Measurements from ENCODE around the gene BICDL2.

BICDL2 gene

DNA sequence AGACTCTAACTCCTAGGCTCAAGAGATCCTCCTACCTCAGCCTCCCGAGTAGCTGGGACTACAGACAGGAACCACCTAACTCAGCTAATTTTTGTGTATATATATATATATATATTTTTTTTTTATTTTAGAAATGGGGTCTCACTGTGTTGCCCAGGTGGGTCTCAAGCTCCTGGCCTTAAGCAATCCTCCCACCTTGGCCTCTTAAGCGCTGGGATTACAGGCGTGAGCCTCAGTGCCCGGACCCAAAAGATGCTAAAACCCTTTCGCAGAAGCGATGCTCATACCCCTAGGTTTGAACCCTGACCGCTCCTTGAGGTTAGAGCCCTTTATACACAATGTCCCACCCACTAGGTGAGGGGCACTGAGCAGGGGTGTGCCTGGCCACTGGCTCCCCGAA is 26.2 kb downstream of the BICDL2 start:
- no peak for DNase-seq (ENCODE audit: low spot score)

DNA sequence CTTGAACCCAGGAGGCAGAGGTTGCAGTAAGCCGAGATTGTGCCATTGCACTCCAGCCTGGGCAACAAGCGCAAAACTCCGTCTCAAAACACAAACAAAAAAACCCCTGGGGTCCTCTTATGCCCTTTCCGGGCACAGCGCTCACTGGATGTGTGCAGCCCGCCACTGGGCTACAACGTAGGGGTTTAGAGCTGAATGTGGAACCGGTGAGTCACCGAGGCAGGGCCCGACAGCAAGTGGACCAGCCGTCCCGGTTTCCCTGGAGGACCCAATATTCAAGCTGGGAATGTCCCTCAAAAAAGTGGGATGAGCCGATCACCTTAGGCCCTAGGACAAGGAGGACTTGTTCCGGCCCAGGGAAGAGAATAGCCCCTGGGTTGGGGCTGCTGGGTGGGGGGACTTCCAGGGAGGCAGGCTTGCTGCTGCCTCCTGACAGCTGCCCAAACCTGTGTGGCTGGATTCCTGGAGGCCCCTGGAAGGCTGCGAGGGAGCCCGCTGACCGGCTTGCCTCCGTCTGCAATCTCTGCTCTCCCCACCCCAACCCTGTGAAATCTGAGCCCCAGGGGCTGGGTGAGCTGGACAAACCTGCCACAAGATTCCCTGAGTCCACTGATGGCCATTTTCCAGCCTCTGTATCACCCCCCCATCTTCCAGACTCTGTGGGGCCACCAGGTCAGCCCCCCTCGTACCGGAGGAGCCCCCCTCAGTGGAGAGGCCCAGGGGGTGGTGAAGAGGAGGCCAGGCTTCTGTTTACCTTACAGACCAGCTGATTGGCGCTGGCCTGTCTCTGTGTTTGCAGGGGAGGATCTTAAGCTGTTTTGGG is 27.0 kb downstream of the BICDL2 start:
- no peak for DNase-seq (ENCODE audit: low spot score)

DNA sequence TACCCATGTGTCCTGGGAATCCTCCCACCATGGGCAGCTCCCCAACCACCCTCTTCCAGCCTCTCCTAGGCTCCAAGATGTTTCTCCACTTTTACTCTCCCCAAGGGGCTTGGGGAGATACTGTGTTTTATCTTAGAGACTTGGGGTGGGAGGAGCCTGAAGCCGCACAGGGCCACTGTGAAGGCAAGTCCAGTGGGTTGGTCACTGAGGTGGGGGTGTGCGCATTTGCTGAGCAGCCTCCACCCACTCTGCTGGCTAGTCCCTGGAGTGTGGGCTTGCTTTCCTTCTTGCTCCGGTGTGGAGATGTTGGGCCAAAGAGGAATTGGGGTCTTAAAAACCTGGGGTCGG is 28.1 kb downstream of the BICDL2 start:
- no peak for DNase-seq (ENCODE audit: low spot score)

DNA sequence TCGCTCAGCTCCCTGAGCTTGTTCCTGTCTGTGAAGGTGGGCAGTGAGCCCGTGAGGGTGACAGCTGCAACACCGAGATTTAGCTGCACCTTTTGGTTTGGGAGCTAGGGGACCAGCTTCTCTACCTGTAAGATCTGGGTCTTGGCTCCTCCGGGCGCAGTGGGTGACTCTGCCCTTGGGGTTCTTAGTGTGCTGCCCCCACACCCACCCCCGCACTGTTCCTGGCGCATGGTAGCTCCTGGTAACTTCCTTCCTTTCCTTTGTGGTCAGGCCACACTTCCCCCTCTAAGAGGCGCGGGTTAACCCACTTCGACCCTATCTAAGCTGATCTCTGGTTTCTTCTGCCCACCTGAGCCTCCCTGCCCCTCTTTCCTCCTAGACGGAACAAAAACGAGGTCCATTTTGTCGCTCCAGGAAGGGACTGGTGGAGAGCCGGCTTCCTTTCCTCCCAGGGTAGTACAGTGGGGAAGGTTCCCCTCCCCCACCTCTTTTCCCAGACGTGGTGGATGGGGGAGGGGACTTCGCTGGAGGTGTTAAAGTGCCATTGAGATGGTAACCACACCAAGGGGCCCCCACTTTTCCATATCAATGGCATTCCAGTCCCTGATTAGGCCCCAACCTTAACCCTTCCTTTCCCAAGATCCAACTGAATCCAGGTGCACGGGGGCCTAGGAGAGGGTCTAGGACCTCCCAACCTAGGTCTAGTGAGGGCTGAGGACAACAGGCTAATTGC is 28.6 kb downstream of the BICDL2 start:
- no peak for DNase-seq (ENCODE audit: low spot score)

DNA sequence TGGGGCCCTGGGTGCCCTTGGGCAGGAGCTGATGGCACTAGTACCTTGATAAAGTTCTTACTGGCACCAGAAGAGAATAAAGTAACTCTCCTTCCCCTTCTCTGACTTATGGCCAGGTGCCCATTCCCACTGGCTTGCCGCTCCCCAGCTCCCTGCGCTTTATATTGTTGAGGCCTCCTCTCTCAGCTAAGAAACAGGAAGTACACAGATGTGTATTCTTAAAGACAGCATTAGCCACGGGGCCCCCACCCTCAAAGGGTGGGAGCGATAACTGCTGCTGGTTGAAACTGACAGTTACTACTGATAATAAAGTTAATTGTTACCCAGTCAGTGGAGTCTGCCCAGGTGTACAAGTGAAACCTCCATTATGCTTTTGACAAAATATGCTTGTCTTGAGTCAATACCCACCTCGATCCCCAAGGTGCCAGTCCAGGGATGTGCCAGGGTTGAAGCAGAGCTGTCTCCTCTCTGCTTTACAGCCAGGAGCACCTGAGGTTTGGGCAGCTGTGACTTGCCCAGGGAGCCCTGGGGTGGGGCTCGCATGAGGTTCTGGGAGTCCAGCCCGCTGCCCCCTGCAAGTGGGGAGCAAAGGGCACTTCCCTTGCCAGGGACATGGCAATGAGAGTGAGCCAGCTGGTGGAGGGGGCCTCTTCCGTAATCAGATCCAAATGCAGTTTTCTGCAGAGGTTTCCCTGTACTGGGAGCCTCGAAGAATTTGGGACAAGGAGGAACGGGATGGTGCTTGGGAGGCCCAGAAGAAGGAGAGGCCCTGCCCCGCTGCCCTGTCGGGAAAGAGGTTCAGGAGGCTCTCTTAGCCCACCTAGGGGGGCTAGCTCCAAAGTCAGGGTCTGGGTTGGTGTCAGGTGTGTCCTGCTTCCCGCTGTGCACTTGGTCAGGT is 29.4 kb downstream of the BICDL2 start:
- no peak for DNase-seq (ENCODE audit: low spot score)

DNA sequence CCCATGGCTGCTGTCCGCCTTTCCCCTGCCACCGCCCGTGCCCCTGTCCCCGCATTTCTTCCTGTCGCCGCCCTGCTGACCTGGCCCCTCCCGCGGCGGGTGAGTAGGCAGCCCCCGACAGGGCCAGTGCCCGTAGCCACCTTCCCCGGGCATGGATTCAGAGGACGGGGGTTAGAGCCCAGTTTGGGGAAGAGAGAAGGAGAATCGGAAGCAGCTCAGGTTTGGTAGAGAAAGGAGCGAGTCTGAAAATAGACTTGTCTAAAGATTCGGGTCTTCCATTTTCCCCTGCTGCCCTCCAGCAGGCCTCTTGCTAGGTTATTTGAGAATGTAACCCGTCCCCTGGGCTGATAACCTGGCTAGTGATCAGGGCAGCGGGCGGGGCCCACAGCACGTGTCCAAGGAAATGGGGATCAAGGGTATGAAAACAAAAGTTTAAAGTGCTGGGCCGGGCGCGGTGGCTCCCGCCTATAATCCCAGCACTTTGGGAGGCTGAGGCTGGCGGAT is 31.9 kb downstream of the BICDL2 start:
- DNase-seq (ENCODE audit: low spot score), result no peak

DNA sequence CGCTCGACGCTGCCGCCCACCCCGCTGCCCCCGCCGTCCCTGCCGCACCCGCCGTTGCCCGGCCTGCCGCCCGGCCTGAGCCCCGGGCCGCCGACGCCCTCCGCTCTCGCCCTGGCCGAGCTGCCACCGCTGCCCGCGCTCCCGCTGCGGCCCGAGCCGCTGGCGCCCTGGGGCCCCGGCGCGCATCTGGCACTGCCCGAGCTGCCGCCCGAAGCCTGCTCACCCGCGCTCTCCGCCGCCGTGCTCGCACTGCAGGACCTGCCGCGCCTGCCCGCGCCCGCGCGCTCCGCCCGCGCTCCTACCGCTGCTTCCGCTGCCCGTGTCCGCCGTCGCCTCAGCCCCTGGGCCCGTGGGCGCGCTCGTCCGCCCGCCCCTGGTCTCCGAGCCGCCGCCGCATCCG is 32.4 kb downstream of the BICDL2 start:
- no peak for DNase-seq (ENCODE audit: low spot score)

DNA sequence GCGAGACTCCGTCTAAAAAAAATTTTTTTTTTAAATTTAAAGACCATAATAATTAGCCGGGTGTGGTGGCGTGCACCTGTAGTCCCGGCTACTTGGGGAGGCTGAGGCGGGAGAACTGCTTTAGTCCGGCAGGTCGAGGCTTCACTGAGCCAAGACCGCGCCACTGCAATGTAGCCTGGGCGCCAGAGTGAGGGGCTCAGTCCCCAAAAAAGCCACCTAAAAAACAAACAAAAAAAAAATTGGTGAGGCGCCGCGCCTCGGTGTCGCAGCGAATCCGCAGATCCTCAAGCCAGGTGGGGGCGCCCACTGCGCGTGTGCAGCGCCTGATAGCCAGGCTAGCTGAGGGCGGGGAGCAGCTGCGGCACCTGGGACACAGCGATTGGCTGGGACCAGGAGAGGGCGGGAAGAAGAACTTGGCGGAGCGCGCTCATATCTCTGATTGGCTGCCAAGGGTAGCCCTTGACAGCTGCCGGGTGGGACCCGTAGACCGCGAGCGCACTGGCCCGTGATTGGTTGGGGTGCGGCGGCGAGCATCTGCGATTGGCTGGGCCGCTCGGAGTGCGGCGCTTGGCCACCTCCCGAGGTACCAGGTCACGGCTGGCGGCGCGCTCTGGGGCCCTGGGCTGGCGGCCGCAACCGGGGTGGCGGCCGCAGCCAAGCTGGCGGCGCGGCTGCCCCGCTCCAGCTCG is 33.0 kb downstream of the BICDL2 start:
- DNase-seq (ENCODE audit: low spot score), result peak; percentile 99

DNA sequence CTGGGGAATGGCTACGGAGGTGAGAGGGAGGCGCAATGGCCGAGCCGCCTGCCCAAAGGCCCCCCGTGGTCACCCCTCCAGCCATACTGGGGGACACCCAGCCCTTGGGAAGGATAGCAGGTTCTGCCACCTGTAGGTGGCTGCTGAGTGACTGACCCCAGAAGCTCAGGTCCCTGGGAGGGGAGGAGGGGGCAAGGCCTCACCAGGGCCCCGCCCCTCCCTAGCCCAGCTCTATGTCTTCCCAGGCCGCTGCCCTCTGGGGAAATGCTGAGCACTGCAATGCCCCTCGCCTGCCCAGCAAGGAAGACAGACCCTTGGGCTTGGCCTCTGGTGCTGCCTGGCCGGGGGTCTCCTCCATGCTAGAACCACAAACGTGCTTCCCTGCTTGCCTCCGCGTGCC is 35.4 kb downstream of the BICDL2 start:
- DNase-seq (ENCODE audit: low spot score), result no peak

DNA sequence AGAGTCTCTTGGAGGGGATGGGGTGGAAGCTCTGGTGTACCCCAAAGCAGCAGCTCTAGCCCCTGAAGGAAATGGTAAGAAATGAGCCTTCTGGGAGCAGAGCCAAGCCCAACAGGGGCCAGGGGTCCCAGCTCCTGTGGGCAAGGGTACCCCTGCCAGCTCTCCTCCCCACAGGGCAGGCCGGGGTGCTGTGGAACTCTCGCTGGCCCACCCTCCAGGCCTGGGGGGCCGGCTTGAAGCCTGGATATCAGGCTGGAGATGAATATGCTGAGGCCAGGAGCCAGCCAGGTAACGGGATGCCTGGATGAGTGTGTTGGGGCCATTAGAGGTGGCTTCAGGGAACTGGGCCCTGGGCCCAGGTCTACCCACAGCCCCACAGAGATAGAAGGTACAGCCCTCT is 36.2 kb downstream of the BICDL2 start:
- no peak for DNase-seq (ENCODE audit: low spot score)

DNA sequence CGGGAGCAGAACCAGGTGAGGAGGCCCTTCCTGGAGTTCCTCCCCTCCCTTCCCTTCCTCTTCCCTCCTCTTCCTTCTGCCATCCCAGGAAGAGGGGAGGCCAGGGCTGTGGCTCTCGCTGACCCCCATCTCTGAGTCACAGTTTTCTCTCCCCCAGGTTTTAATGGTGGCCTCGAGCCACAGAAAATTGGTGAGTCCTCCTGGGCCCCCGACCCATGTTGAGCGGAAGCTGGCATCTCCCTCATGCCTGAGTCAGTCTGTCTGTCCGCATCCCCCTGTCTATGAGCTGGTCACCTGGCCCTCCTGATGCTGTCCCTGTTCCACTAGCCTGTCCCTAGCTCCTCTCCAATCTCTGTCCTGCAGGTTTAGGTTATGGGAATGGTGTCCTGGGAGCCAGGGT is 36.8 kb downstream of the BICDL2 start:
- no peak for DNase-seq (ENCODE audit: low spot score)

DNA sequence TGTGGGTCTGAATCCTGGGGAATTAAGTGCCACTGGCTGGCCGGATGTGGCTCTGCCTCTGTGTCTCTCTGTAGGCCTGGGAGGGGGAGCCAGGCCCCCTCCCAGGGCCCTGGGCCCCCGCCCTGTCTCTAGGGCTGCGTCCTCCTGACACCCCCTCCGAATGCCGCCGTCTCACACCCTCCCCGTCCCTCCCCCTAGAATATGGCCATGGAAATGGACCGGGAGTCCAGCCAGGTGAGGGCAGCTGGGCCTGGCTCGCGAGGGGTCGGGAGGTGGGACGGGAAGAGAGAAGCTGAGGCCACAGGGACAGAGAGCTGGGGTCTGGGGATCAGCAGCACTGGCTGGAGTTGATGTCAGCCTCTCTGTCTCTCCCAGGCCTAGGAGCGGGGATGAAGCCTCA is 40.4 kb downstream of the BICDL2 start:
- DNase-seq (ENCODE audit: low spot score), result no peak

DNA sequence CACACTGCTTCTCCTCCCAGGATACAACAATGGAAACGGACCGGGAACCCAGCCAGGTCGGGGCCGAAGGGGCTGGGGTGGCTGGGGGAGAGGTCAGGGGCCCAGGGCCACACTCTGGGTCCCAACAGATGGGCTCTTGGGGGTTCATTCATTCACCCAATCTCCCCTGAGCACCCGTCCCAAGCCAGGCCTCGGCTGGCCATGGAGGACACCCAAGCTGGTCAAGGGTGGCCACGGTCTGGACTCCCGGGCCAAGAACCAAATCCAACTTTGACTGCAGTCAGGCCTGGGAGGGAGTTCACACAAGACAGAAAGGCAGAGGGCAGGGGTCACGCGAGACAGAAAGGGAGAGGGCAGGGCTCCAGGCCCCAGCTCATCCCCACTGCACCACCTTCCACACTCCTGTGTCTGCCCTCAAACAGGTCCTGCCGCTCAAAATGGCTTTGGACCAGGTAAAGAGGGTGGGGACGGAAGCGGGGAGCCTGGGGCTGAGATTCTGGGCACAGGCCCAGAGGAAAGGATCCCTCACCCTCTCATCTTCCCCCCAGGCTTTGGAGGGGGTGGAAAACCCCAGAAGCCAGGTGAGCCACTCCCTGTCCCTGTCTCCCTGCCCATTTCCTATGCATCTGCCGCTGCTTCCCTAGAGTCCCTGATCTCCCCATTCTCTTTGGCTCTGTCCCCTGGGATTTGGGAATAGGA is 44.2 kb downstream of the BICDL2 start:
- DNase-seq (ENCODE audit: low spot score), result no peak

DNA sequence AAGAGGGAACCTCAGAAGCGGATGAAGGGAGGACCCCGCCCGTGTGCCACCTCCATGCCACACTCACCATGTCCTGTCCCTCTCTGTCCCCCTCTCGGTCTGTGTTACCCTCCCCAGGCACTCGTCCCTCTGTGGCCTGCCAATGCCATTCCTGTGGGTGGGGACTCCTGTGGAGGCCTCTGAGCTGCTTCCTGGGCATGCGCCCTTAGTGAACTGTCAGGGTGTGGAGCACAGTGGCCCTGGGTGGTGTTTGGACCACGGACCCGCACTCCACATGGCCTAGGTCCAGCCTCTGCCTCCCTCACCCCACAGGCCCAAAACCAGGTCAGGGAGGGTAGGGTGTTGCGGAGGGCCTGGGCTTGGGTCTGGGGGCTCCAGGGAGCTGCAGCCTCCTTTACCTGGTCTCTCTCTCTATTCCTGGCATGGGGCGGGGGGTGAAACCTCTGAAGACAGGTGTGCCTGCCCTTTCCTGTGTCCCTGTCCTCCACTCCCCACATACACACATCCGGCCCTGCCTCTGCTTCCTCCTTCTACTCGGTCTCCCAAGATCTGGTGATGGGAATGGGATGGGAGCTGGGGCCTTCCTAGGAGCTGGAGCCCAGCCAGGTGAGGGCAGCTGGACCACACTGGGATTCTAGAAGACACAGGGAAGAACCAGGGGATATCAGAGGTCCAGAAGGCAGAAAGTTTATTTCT is 45.0 kb downstream of the BICDL2 start:
- DNase-seq (ENCODE audit: low spot score), result no peak

DNA sequence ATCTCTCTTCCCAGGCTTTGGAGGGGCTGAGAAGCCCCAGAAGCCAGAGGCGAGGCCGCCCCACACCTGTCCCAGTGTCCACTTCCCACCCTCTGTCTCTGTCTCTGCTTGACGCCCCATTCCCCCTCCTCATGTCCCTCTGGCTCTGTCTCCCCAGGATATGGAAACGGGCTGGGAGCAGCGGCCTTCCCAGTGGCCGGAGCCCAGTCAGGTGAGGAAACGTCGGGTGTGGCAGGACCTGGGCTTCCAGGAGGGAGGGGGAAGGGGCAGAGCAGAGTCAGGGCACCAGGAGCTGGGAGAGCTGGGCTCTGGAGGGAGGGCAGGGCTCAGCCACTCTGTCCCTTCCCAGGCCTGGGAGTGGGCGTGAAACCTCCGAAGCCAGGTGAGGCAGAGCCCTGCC is 45.9 kb downstream of the BICDL2 start:
- DNase-seq (ENCODE audit: low spot score), result no peak

DNA sequence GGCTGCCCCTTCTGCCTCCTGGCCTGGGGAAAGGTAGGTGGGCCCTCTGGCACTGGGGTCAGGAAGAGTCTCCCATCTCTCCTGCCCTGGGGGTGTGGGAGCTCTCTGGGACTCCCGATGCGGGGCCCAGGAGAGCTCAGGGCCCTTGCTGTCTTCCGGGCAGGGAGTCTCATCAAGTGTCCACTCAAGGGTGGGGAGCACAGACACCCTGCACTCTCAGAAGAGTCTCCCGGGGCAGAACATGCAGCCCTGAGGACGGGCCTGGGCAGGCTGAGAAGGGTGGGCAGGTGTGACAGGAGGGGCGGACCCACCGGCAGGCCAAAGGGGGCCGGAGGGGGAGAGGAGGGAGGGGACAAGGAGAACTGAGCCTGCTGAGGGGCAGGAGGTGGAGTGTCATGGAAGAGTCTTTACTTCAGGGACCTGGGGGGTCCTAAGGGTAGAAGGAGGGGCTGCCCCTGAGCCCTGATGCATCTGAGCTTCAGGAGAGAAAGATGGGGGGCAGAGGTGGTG is 48.1 kb downstream of the BICDL2 start:
- no peak for DNase-seq (ENCODE audit: low spot score)

DNA sequence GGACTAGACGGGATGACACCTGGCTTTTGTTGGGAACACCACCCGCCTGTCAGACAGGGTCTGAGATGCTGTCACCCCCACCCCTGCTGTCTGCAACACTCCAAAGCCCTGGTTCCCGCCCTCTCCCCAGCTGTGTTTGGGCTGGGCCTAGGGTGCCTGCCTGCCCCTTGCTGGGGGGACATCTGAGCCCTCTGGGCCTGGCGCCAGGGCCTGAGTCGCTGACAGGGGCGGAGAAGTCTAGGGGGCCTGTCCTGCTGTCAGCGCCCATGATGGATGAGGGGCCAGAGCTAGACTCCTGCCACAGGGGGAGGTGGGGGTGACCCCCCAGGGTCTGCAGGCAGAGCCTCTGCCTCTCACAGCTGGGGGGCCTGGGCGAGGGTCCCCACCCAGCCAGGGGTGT is 48.9 kb downstream of the BICDL2 start:
- peak; percentile 37 for DNase-seq (ENCODE audit: low spot score)

DNA sequence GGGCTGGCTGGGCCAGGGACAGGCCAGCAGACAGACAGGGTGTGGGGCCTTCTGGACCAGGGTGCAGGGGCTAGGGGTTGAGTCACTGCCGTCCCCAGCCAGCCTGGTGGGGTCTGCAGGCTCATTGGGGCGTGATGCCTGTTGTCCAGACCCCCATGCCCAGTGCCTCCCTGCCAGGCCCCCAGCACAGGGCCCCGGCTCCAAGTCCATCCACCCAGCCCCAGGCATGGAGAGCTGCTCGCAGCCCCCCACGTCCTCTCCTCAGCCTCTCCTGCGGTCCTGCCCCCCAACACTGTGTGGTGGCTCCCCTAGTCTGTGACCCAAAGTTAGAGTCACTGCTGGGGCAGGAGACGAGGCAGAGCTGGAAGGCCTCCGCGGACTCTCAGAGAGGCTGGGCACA is 49.5 kb downstream of the BICDL2 start:
- no peak for DNase-seq (ENCODE audit: low spot score)

DNA sequence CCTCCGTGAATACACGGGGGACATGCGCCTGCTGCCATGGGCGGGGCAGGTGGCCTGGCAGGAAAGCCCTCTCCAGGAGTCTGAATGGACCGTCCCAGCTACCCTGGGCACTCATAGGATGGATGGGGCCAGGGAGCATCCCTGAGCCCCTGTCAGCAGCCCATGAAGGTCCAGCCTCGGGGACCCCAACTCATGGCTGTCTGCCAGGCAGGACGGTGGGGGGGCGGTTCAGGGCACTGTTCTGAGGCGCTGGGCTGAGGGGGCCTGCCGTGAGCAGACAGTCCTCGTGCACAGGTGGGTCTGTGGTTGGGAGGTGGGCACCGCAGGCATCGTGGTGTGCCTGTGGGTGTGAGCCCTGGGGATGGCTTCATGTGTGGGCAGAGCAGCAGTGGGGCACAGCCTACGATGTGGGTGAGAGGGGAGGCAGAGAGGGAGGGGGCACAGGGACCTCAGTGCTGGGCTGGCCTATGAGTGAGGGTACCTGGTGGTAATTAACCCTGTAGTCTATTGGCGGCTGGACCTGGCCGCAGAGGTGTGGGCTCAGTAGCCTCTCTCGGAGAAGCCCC is 50.0 kb downstream of the BICDL2 start:
- no peak for DNase-seq (ENCODE audit: low spot score)

DNA sequence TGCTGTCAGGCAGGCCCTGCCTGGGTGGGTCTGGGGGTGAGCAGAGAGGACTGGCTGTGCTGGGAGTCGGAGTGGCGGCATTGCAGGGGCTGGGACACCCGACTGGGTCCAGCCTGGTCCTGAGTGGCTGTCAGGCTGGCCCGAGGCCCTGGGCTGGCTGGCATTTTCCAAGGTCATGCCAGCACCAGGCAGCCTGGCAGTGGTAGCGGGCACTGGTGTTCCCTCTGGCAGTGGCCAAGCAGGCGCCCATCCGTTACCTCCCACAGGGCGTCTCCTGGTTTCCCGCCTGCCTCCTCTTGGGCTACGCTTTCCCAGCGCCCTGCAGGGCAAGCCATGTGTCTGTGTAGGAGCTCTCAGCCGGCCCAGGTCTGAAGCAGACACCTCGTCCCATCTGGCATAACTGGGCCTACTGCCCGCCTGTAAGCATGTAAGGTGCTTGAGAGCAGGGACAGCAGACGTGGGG is 50.8 kb downstream of the BICDL2 start:
- peak; percentile 41 for DNase-seq (ENCODE audit: low spot score)

Measured in SK-N-DZ (cell line).